ENCODE measurements around the gene TNFAIP2. TPM values are rescaled to one million over a fixed set of nuclear protein-coding genes. Genes with fewer than 3 reads are reported as not detected.

The TNFAIP2 gene
- total and polyA plus RNA-seq, 9 donors = 7.1 to 258 (median 27.4) TPM

DNA sequence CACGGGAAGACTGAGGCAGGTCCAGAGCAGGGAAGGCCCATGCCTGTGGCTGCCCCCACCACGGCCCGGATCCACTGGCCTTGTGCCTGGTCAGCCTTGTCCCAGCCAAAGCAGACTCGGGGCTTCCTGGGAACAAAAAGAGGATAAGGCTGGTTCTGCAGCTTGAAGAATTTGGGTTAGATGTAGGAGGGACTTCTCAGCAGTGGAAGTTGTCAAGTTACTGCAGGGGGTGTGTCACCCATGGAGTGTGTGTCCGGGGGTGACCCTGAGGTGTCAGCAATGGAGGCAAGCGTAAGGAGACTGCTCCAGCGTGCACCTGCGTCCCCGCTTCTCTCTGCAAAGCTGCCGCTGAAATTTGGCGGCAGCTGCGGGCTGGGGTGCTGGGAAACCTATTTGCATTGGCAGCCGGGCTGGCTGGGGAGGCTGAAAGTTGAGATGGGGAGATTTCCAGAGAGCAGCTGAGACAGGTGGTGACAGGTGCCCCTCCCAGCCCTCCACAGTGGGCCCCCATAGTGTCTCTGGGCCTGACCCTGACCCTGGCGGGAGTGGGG lies 12.5 kb upstream of the TNFAIP2 start:
- H3K9me3 ChIP-seq = no peaks in the 10 kb centered on the region
- intact Hi-C loops (cut with DNase I) = no loop called here
- H3K27me3 ChIP-seq = no peaks in the 10 kb centered on the region
- no peak overlapping the region for H3K4me3 ChIP-seq
- H3K4me1 ChIP-seq (ENCODE audit: insufficient read depth) = peaks cover 14% of the 10 kb centered on the region
- WGBS, 3 donors = 53 to 67% (median 62%) methylated on average over 9 to 14 of the region's 14 CpGs
- H3K36me3 ChIP-seq = no peaks in the 10 kb centered on the region
- H3K27ac ChIP-seq = no peak overlapping the region
- TF ChIP-seq, protein P1, sequence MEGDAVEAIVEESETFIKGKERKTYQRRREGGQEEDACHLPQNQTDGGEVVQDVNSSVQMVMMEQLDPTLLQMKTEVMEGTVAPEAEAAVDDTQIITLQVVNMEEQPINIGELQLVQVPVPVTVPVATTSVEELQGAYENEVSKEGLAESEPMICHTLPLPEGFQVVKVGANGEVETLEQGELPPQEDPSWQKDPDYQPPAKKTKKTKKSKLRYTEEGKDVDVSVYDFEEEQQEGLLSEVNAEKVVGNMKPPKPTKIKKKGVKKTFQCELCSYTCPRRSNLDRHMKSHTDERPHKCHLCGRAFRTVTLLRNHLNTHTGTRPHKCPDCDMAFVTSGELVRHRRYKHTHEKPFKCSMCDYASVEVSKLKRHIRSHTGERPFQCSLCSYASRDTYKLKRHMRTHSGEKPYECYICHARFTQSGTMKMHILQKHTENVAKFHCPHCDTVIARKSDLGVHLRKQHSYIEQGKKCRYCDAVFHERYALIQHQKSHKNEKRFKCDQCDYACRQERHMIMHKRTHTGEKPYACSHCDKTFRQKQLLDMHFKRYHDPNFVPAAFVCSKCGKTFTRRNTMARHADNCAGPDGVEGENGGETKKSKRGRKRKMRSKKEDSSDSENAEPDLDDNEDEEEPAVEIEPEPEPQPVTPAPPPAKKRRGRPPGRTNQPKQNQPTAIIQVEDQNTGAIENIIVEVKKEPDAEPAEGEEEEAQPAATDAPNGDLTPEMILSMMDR (IDR thresholded peaks at IDR 0.05) = no peak
- TF ChIP-seq EP300 (IDR thresholded peaks at IDR 0.05) (no peak), POLR2A (IDR thresholded peaks at IDR 0.05) (no peak)
- DNase-seq = no peak

DNA sequence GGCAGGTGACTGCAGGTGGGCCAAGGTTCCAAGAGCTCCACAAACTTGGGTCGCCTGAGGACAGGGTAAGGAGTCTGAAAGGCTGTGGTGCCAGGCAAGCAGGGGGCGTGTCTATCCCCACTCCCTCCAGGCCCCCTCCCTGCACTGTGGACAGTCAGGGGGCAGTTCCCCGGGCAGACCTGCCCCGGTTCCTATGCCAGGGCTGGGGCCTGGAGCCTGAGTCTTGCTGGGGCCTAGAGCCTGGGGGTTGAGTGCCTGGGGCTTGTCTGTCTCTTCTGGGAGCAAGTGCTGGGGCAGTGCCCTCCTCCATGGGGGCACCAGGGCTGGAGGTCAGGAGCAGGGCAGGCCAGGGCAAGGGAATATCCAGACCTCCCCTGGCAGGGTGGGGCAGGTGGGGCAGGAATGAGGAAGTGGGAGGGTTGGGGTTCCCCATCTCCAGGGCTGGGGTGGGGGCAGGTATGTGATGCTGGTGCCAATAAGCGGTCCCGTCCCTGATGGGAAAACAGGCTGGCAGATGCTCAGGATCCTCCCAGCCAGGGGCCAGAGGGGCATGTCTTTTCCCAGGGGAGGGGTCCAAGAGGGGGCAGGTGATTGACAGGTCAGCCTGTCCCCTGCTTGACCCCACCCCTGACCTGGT lies 11.9 kb upstream of the TNFAIP2 start:
- intact Hi-C loops (cut with DNase I) = no loop called here
- 89 to 95% (median 92%) methylated on average over 3 to 6 of the region's 6 CpGs for WGBS, 3 donors
- Histone ChIP-seq H3K4me1 (ENCODE audit: insufficient read depth) (peaks cover 14% of the 10 kb centered on the region), H3K36me3 (no peaks in the 10 kb centered on the region), H3K9me3 (no peaks in the 10 kb centered on the region), H3K27me3 (no peaks in the 10 kb centered on the region), H3K4me3 (no peak overlapping the region), H3K27ac (peak overlapping the region in 1 of 2 donors; percentile 11)
- TF ChIP-seq EP300 (IDR thresholded peaks at IDR 0.05) = no peak
- TF ChIP-seq, protein P1 (IDR thresholded peaks at IDR 0.05) = no peak
- no peak for DNase-seq

DNA sequence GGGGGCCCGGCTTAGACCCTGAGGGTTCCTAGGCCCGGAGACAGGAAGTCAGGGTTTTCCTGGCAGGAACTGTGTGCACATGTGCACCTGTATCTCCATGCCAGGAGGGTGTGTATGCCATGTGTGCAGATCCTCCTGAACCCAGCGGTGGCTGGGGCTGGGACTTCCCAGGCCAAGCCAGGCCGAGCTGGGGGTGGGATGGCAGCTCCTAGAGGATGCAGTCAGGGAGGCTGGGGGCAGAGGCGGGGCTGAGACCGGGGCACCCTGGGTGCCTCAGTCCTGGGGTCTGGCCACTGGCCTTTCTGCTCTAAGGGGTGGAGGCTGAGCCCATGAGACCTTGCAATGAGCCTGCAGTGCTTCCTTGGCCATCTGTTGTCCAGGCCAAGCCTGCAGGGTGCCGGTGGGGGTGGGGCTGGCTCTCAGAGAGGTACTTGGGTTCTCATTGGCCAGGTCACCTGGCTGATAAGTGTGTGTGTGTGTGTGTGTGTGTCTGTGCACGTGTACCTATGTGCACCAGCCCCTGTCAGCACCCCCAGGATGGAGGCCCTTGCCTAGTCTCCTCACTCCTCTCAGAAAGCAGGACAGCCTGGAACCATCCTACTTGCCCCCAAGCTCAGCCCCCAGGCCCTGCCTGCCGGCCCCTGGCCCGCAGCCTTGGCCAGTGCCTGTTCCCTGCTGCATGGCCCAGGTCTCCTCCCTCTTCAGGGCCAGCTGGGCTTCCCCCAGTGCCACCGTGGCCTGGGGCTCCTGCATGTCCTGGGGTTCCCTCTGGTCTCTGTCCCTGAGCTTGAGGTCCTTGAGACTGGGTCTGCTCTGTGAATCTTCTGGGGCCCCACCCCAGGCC lies 10.6 kb upstream of the TNFAIP2 start:
- no peaks in the 10 kb centered on the region for H3K36me3 ChIP-seq
- WGBS, 3 donors = 79 to 86% (median 81%) methylated on average over 10 to 11 of the region's 11 CpGs
- no peak overlapping the region for H3K4me3 ChIP-seq
- no peaks in the 10 kb centered on the region for H3K27me3 ChIP-seq
- H3K9me3 ChIP-seq = no peaks in the 10 kb centered on the region
- intact Hi-C loops (cut with DNase I) = no loop called here
- TF ChIP-seq EP300 (IDR thresholded peaks at IDR 0.05) (no peak), POLR2A (IDR thresholded peaks at IDR 0.05) (no peak)
- TF ChIP-seq, protein P1 (IDR thresholded peaks at IDR 0.05) = no peak
- H3K4me1 ChIP-seq (ENCODE audit: insufficient read depth) = peaks cover 14% of the 10 kb centered on the region
- DNase-seq = no peak
- no peak overlapping the region for H3K27ac ChIP-seq

DNA sequence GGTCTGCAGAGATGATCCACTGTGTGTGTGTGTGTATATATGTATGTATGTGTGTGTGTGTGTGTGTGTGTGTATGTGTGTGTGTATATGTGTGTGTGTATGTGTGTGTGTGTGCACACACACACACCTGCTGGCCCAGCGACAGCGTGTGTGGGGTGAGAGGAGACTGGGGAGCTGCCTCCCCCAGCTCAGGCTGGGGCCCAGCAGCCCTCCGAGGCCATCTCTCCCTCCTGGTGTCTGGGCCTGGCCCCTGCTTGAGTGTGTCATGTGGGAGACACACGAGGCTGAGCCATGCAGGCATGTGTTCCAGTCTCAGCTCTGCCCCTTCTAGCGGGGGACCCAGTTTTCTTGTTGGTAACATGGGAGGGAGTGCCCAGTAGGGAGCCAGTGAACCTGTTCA lies 10.0 kb upstream of the TNFAIP2 start:
- intact Hi-C loops (cut with DNase I) = no loop called here
- no peaks in the 10 kb centered on the region for H3K9me3 ChIP-seq

More for the DNA sequence above, 10.0 kb upstream of the TNFAIP2 start:
- Histone ChIP-seq H3K4me1 (ENCODE audit: insufficient read depth) (peaks cover 15% of the 10 kb centered on the region), H3K27me3 (no peaks in the 10 kb centered on the region), H3K4me3 (no peak overlapping the region), H3K27ac (no peak overlapping the region), H3K36me3 (no peaks in the 10 kb centered on the region)
- no peak for DNase-seq
- TF ChIP-seq EP300 (IDR thresholded peaks at IDR 0.05) (no peak), POLR2A (IDR thresholded peaks at IDR 0.05) (no peak)
- TF ChIP-seq, protein P1 (IDR thresholded peaks at IDR 0.05) = no peak
- WGBS, 3 donors = 80 to 90% (median 81%) methylated on average over 4 to 5 of the region's 5 CpGs

Measured in ovary (tissue), 9 donors.